HG03159 (cell line): ENCODE measurements around the gene ATXN7.

Source experiments
- ATAC-seq: cut with Tn5 transposase; IDR thresholded peaks from one replicate; pipeline ENCODE4 v1.9.1; 2021; ENCODE audit warnings: mild to moderate bottlenecking, moderate library complexity; ENCODE audit not compliant: unreplicated experiment

ATXN7 gene

DNA sequence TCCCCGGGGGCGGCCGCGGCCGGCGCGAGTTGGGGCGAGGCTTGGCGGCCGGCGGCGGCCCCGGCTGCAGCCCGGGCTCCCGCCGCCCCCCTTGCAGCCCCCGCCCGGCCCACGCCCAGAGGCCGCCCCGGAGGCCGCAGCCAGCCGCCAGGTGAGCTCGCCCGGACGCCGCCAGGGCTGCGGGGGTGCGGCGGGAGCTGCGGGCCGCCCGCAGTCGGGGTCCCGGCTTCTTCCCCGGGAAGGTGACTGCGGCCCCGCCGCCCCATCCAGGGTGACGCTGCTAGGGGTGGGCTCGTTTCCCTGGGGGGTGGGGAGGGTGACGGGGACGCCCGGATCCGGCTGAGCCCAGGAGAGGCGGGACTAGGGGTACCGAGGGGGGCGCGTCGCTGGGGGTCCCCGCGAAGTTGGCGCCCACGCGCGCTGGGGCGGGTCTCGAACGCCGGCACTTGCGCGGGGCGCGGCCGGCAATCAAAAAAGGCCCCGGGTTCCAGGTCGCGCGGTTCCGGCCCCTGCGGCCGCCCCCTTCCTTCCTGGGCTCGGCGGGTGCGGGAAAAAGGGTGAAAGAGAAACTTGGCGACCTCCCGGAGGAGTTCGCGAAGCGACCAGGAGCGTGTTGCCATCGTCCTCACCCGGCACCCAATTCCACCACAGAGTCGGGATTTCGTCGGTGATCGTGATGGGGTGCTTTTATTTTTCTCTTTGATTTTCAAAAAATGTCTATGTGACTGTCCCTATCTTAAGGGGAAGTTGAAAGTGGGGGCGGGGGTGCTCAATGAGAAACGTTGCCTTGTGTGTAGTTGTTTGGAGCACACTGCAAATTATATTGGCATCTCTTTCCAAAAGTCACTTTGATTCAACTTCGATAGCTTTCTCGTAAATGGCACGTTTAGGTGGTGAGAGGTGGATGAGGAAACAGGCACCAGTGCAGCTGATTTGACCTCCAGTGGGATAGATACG is 619 bp downstream of the ATXN7 start:
- ATAC-seq, result peak; percentile 58

DNA sequence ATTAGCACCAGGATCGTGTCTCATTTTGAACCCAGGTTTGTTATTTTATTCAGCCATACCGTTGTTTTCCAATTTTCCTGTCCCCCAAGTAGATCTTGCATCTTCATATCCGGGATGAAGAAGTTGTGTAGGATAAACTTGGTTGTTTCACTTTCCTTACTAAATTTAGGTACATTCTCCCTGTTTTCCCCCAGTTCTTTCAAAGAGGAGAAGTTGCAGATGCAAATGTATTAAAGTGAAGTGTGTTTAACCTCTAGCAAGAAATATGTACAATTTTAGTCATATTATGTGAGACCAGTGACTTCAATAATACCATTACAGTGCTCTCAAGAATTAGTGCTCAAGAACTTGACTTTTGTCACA is 1.3 kb downstream of the ATXN7 start:
- no peak for ATAC-seq

DNA sequence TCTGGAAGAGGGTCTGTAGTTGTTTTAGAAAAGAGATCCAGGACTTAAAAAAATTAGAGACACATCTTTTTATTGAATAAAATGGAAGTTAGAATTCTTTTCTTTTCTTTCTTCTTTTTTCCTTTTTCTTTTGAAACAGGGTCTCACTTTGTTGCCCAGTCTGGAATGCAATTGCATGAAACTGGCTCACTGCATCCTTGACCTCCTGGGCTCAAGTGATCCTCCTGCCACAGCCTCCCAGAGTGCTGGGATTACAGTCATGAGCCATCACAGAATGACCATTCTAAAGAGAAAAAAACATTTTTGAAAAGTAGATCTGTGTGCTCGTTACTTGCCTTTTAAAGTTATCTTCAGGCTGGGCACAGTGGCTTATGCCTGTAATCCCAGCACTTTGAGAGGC is 3.6 kb downstream of the ATXN7 start:
- no peak for ATAC-seq

DNA sequence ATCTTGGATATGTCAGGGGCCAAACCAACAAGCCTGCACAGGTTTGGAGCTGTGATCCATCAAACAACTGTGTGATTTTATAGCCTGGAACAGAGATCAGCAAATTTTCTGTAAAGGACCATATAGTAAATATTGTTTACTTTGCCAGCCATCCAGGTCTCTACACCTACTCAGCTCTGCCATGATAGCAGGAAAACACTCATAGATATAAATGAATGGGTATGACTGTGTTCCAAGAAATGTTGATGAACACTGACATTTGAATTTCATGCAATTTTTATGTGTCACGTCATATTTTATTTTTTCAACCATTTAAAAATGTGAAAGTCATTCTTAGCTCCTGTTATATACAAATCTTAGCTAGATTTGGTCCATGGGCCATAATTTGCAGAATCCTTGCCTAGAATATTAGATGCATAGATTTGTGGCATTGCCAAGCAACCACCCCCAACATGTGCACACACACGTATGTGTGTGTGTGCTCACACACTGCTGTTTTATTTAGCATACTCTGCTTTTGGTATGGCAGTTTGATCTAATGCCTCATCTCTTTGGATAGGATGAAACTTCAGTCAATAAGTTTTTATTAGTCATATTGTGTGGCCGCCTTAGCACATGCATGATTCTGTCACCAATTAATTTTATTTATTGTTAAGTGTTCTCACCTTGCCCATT is 6.4 kb downstream of the ATXN7 start:
- ATAC-seq, result no peak

DNA sequence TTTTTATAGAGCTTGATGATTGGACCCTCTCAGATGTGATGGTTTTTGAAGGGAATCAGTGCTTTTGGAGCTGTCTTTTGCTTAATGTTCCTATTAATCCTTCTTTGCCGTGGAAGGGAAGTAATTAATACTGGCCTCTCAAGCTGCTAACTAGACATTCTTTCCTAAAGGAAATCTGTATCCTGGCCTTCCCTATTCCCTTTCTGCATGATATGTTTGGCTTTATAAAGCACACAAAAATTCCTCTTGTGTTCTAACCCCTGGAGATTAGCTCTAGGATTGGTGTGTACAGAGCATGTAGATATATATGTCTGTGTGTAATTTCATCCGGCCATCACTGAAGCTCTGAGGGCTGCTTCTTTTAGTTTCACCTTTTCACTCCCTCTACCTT is 6.9 kb downstream of the ATXN7 start:
- ATAC-seq, result no peak

DNA sequence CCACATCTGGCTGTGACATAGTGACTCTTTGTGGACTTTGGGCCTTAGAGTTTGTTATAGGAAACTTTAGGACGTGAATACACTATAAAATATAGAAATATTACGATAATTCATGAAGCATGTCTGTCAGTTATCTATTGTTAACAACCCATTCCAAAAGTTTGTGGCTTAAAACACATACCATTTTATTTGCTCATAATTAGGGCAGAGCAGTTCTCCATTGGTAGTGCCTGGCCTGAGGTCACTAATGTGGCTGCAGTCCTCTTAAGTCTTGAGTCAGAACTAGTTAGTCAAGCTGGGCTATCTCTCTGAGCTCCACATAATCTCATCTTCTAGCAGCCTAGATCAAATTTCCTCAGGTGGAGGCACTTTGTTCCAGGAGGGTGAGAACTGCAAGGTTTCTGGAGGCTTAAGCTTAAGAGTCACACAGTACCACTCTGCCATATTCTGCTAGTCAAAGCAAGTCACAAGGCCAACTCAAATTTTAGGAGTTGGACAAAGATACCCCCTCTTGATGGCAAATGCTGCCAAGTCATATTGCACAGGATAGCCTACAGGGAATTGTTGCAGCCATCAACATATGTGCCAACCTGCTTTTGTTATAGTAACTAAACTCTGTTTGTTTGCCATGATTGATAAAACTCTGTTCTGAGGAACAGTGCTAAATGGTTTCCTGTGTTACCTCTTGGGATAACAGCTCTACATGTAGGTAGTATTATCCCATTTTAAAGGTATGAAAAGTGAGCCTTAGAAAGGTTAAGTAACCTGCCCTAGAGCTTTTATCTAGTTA is 8.7 kb downstream of the ATXN7 start:
- no peak for ATAC-seq

DNA sequence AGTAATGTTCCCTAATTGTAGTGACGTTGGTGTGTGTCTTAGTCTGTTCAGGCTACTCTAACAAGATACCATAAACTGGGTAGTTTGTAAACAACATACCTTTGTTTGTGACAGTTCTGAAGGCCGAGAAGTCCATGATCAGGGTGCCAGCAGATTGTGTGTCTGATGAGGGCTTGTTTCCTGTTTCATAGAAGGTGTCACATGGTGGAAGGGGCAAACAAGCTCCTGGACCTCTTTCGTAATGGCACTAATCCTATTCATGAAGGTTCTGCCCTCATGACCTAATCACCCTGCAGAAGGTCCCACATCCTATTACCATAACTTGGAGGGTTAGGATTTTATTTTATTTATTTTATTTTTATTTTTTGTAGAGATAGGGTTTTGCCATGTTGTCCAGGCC is 11.1 kb downstream of the ATXN7 start:
- no peak for ATAC-seq

DNA sequence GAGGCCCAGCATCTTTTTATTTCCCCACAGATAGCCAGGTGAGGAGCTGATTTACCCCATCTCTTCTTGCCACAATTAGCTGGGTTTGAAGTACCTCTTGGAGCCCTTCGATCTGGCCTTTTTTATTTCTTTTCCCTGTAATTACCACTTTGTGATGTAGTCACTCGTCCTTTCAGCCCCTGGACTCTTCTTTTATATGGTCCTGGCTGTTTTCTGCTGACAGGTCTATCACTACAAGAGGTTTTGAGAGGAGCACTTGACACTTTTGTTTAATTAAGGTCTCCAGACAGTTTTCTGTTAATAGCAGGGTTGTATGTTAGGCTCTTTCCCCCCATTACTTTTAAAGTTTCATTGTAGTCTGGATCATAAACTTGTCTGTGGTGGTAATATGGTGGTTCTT is 11.8 kb downstream of the ATXN7 start:
- no peak for ATAC-seq

DNA sequence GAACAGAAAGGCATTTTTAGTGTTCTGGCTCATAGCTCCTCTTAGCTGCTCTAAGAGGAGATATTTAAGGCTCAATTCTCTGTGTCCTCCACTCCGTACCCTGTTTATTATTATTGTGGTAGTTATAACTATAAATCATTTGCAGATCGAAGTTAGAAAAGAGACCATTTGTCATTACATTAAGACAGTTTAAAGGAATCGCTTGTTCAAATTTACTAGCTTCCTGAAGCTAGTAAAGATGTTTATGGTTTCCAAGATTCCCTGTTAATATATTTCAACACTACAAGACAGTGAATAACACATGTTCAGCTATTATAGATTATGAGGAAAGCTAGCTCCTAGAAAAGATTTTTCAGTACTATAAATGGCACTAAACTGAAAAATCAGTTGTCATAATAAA is 12.6 kb downstream of the ATXN7 start:
- no peak for ATAC-seq

DNA sequence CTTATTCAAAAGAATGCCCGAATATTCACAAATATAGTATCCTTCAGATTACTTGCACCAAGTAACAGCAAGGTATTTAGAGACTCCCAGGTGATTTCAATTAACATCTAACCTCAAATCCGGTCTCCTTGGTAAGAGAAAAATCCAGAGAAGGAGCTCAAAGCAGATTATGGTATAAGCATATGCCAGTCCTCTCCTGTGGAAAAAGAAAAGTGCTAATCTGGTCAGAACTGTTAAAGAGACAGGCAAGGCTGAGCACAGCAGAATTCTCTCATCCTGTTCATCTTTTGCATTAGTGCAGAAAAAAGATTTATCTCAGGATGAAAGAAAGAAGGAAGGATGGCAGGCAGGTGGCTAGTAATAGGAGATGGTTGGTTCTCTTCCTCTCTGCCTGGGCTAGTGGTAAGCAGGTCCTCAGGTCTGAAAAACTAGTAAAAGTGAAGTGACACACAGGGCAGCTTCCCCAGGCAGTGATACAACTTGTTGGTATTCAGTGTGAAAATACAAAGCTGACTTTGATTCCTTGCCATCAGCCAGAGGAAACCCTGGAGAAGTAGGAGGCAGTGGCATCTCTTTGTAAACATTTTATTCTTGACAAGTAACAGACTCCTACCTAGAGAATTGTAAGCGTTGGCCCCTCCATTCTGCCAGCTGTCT is 14.2 kb downstream of the ATXN7 start:
- ATAC-seq, result no peak

DNA sequence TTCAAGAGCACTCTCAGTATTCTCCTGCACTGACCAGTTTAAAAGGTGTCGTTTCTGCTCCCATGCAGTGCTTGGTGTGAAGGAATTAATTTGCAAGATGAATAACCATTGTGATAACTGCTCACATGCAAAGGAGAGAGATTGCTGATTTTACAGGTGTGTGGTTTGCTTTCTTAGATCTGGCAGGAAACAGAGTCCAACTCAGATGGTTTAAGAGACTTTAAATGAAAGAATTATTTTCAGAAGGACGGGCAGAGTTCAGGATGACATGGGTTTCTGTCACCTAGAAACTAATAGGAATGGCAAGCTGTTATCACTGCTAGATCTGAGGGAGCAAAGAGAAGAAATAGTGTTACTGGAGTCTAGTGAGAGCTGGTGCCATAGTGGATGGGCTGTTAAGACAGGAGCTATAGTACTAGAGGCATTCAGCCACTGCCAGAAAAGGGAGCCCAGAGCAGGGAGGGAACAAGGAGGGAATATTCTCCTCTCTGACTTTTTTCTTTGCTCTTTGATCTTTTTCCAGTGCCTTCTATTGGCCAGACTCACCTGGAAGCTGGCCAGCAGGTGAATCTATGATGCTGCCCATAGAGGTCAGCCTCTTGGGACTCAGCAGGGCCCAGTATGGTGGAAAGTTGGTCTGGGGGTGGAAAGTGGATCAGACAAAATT is 14.9 kb downstream of the ATXN7 start:
- no peak for ATAC-seq

DNA sequence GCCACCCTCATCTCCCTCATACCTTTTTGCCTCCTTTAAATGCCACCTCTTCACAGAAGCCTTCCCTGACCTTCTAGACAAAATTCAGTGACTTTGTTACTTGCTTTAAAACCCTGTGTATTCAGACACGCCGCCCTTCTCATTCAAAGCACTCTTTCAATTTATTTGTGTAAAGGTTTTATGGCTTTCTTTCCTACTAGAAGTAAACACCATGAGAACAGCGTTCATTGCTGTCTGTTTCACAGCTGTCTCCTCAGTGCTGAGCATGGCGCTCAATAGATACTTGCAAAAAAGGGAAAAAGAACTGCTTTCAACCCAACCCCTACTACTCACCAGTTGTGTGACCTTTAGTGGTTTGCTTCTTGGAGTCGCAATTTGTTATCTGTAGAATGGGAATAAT is 17.0 kb downstream of the ATXN7 start:
- ATAC-seq, result no peak

DNA sequence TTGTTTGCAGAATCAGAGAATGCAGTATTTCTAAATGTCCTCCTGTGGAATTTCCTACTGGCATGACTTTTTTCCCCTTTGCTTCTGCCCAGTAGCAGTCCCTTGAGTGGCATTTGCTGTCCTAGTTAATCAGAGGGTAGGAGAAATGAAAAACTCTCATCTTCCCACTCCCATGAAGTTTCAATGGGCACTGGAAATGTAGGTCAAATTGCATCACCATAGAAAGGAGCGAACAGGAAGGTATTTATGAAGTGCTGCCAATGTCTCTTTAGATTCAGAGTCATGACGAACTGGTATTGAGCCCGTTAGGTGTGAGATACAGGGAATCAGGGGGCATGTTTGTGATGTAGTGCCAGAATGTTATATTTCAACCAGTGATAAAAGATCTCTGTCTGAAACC is 23.2 kb downstream of the ATXN7 start:
- no peak for ATAC-seq

DNA sequence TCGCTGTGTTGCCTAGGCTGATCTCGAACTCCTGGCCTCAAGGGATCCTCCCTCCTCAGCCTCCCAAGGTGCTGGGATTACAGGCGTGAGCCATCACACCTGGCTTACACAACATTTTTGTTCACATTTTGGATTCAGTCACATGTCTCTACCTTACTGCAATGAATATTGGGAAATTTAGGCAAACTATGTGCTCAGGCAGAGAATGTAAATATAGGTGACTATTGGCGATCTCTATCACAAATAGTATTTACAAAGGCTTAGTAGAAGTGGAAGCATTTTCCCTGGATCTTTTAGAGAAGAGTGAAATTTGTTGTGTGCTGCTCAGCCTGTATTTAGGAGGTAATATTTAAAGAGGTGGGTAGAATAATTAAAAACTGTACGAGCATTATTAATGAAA is 27.9 kb downstream of the ATXN7 start:
- no peak for ATAC-seq

DNA sequence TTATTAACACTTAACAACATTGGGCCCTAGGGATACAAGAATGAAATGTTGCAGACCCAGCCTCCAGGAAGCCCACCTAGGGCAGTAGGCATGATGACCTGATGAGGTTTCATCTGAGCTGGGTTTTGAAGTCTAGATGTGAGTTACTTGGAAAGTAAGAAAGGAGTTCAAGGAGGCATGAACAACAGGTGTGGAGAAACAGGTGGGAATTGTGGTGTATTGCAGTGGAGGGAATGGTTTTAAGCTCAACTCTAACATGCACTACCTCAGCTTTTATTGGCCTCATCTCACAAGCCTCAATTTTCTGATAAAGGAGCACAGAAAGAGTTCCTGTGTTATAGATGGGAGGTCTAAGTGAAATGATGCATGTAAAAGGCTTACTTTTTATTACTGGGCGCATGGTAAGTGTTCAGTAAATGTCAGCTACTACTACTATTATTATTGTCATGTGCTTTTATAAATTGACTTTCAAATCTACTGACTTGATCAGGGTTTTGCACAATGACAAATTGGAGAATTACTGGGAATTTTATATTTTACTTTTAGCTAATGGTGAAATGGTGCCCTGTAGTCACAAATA is 29.2 kb downstream of the ATXN7 start:
- ATAC-seq, result no peak

DNA sequence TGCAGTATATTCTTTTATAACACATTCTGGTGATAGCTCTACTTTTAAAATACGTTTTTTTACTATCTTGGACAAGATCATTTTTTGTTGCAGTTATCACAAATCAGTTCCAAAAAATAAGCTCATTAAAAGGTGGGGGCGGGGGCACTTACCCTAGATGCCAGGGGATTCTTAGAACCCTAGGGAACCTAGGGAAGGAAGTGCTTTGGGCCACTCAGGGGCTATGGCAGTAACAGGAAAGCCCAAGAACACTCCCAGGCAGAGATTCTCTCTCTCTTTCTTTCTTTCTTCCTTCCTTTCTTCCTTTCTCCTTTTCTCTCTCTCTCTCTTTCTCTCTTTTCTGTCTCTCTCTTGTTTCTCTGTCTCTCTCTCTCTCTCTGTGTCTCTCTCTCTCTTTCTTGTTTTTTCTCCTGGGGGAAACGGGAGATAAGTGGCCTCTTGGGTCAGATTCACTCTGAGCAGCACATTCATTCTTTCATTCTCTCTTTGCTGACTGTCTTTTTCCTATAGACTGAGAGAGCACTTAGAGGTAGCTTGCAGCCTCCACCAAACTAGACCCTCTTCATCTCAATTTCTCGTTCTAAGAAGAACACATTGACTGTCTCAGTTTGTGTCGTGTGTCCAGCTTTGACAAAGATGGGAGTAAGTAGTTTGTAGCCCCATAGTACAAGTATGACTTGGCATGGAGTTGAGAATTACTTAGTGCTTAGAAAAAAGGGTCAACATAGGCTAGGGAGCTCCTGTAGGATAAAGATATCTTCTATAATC is 31.9 kb downstream of the ATXN7 start:
- no peak for ATAC-seq

DNA sequence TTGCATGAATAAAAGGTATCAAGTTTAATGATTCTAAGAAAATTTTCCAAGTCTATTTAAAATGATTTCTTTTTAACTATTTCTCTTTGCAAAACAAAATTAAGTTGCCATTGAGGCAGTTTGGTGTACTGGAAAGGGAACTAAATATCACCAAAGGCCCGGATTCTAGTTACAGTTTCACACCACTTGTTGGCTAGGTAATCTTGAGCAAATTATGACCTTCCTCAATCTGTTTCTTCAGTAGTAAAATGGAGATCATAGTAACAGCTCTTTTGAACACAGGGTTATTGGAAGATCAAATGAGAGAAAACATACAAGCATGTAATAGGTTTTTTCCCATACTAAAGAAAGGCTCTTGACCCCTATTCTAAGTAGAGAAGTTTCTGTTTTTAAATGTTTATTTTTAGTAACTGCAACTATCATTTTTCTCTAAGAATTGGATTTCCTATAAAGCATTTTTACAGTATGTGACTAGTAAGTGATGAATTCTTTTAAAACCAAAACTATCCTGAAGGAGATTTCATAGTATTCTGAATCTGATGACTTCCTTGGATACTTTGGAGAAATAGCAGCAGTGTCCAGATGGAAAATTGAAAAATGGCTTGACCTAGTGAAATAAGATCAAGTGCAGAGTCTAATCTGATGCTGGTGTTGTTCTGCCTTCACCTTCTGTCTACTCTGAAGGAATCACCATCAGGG is 32.8 kb downstream of the ATXN7 start:
- ATAC-seq, result peak; percentile 79

DNA sequence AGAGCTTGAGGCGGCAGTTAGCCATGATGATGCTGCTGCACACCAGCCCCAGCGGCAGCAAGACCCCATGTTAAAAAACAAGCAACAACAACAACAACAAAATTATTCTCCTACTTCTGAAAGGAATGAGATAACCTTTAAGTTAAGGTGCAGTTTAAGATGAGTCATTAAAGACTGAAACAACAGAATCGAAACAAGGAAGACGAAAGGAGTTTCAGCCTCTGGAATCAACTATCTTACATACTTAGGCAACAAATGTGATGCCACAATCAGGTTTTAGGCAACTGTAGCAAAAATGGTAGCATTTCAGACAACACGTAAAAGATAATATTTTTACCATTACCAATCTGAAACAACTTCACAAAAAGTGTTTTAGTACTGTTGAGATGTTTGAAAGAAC is 36.3 kb downstream of the ATXN7 start:
- no peak for ATAC-seq

DNA sequence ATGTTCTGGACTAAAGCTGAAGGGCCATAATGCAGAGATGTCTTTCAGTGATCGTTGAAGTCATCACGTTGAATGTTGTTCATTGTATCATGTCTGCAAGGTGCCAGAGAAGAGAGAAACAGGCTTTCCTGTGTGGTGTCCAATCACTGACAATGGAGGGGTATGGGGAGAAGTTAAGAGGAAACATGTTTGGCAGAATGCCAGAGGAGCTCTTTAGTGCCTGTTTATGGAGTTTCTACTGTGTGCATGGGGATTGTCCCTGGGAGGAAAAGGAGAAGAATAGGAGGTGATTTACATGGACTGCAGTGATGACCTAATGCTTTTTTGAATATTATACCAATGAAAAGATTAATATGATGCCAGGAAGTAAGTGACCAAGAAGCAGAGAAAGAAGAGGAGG is 36.8 kb downstream of the ATXN7 start:
- ATAC-seq, result no peak
